K562 (cell line): Measurements from ENCODE around the gene VAC14. TPM values are rescaled to one million over a fixed set of nuclear protein-coding genes. Genes with fewer than 3 reads are reported as not detected.

Experiments used
- ATAC-seq: fragments of 200-7000 bp; cut with Tn5 transposase; 3 replicates; pipeline ENCODE4 v1.9.1; 2020; ENCODE audit warnings: moderate library complexity
- BruUV-seq: library from RNA; stranded (reverse); fragments of 400-500 nt; replicated peaks from 2 replicates; lab custom pipeline; 2021; lab: Mats Ljungman, UMichigan
- CTCF ChIA-PET: fragments of 300-600 bp; formaldehyde crosslinking; extraction: SDS; loops from one replicate; lab custom pipeline; 2021; ENCODE audit warnings: low intra/inter-chr PET ratio; lab: Yijun Ruan, JAX
- POLR2A ChIA-PET: fragments of 300-600, 350-650 bp; sonication (Branson Sonifier 250); formaldehyde crosslinking; extraction: SDS; loops from one replicate; lab custom pipeline; 2021; ENCODE audit warnings: antibody characterized with exemption, inconsistent platforms; lab: Yijun Ruan, JAX
- DNase-seq, 4 experiments: peaks; one replicate each; pipeline versions ENCODE4 v3.0.0 to v3.0.0-alpha.2; 2011 to 2018; ENCODE audit warnings: low spot score in 3 of 4, mixed read lengths in 3 of 4; ENCODE audit errors: extremely low read depth in 1 of 4
- FAIRE-seq: peaks from 2 replicates; lab custom pipeline; 2011; peaks lifted over from hg19 to GRCh38; lab: Jason Lieb, UNC
- H2AFZ ChIP-seq: 2 replicates; pipeline ENCODE4 v1.6.0; 2011; ENCODE audit warnings: low read depth, low read length, control low read depth, inconsistent platforms
- H3K27ac ChIP-seq: fragments of 200-600 bp; 3 replicates; pipeline ENCODE4 v1.8.0; 2011; ENCODE audit warnings: low read depth, mild to moderate bottlenecking, control low read depth, inconsistent platforms, low read length, moderate library complexity, mixed read lengths; ENCODE audit errors: extremely low read depth
- H3K27me3 ChIP-seq, 2 experiments: fragments of 300-600 bp in 1 of 2; 2 replicates in 1 of 2; 3 replicates in 1 of 2; pipeline versions ENCODE4 v1.6.0 to v1.8.0; 2011; ENCODE audit warnings: inconsistent platforms in 2 of 2, low read length in 2 of 2, mild to moderate bottlenecking in 1 of 2, mixed read lengths in 1 of 2, moderate library complexity in 1 of 2; ENCODE audit not compliant: control insufficient read depth in 2 of 2, insufficient read depth in 2 of 2
- H3K36me3 ChIP-seq: fragments of 300-600 bp; 3 replicates; pipeline ENCODE4 v1.8.0; 2011; ENCODE audit warnings: mild to moderate bottlenecking, low read length, inconsistent platforms; ENCODE audit not compliant: control insufficient read depth, insufficient read depth
- H3K4me1 ChIP-seq, 2 experiments: fragments of 200-600 bp in 1 of 2; replicated peaks in 1 of 2; 2 replicates in 1 of 2; 3 replicates in 1 of 2; pipeline versions ENCODE4 v1.5.1 to v1.8.0; 2011; ENCODE audit warnings: inconsistent platforms in 2 of 2, low read length in 2 of 2, mild to moderate bottlenecking in 1 of 2, mixed read lengths in 1 of 2, moderate library complexity in 1 of 2; ENCODE audit not compliant: control insufficient read depth in 2 of 2, insufficient read depth in 2 of 2
- H3K4me2 ChIP-seq: 2 replicates; pipeline ENCODE4 v1.6.1; 2011; ENCODE audit warnings: low read length, control low read depth, inconsistent platforms, mixed read lengths; ENCODE audit not compliant: insufficient read depth
- H3K4me3 ChIP-seq: fragments of 200-600 bp; sonication (generic), shearing (Covaris generic); 2 replicates; pipeline ENCODE4 v1.5.1; 2016; ENCODE audit warnings: control low read depth, inconsistent platforms
- H3K79me2 ChIP-seq: fragments of 200-600 bp; 3 replicates; pipeline ENCODE4 v1.8.0; 2011; ENCODE audit warnings: low read length, inconsistent platforms; ENCODE audit not compliant: control insufficient read depth, insufficient read depth
- H3K9ac ChIP-seq, 2 experiments: 2 replicates each; pipeline versions ENCODE4 v1.6.0 to v1.6.1; 2011; ENCODE audit warnings: low read depth in 2 of 2, low read length in 2 of 2, control low read depth in 1 of 2, inconsistent platforms in 1 of 2, mild to moderate bottlenecking in 1 of 2, mixed read lengths in 1 of 2; ENCODE audit not compliant: insufficient read depth in 1 of 2
- H3K9me1 ChIP-seq: one replicate; pipeline ENCODE4 v1.6.0; 2011; ENCODE audit warnings: inconsistent platforms, mild to moderate bottlenecking, low read length, moderate library complexity; ENCODE audit not compliant: control insufficient read depth, insufficient read depth
- H3K9me3 ChIP-seq: replicated peaks from 2 replicates; pipeline ENCODE4 v1.5.1; 2011; ENCODE audit warnings: low read depth, low read length, inconsistent platforms; ENCODE audit not compliant: control insufficient read depth, insufficient read depth
- H4K20me1 ChIP-seq: replicated peaks from 2 replicates; pipeline ENCODE4 v1.6.1; 2011; ENCODE audit warnings: low read length, inconsistent platforms, mixed read lengths; ENCODE audit not compliant: control insufficient read depth, insufficient read depth
- CHD2 ChIP-seq: IDR thresholded peaks from 2 replicates; pipeline ENCODE4 v1.6.1; 2011; ENCODE audit warnings: low read depth, low read length
- FOXK1 ChIP-seq: sonication (generic); formaldehyde crosslinking; IDR thresholded peaks from 2 replicates; pipeline ENCODE4 v1.8.0; 2022; ENCODE audit warnings: missing genetic modification reagents, mild to moderate bottlenecking, borderline replicate concordance
- HDAC8 ChIP-seq: fragments of 450-650 bp; IDR thresholded peaks from 2 replicates; pipeline ENCODE4 v1.6.1; 2016; ENCODE audit warnings: mild to moderate bottlenecking, missing genetic modification characterization, moderate library complexity, missing compliant biosample characterization
- NFE2 ChIP-seq: IDR thresholded peaks from 2 replicates; pipeline ENCODE4 v1.6.1; 2014; ENCODE audit warnings: antibody characterized with exemption, low read depth
- PHTF2 ChIP-seq: fragments of 250-450 bp; sonication (Bioruptor Pico); IDR thresholded peaks from 2 replicates; pipeline ENCODE4 v1.5.0; 2021; ENCODE audit warnings: mild to moderate bottlenecking
- SLC30A9 ChIP-seq: fragments of 250-450 bp; sonication (Bioruptor Pico); IDR thresholded peaks from 2 replicates; pipeline ENCODE4 v1.8.0; 2022; ENCODE audit warnings: mild to moderate bottlenecking, moderate library complexity
- SMARCE1 ChIP-seq: fragments of 450-650 bp; IDR thresholded peaks from 2 replicates; pipeline ENCODE4 v1.7.1; 2016; ENCODE audit warnings: mild to moderate bottlenecking
- XRCC5 ChIP-seq: fragments of 200-400 bp; formaldehyde crosslinking; IDR thresholded peaks from 2 replicates; pipeline ENCODE4 v1.6.1; 2017; ENCODE audit warnings: low read depth, mild to moderate bottlenecking, low read length
- ZNF134 ChIP-seq: fragments of 250-450 bp; sonication (Bioruptor Pico); conservative IDR thresholded peaks from 2 replicates; pipeline ENCODE4 v1.4.0; 2020
- ZNF347 ChIP-seq: fragments of 450-650 bp; formaldehyde crosslinking; IDR thresholded peaks from 2 replicates; pipeline ENCODE4 v1.4.0; 2020; ENCODE audit warnings: low read depth, mild to moderate bottlenecking, moderate library complexity
- WGBS: fragments of 100-300 bp; shearing (Covaris generic); methylation state at CpG from one replicate; pipeline ENCODE4 v1.1.6; 2016; ENCODE audit warnings: low coverage, mixed read lengths; ENCODE audit not compliant: insufficient coverage; ENCODE audit errors: missing lambda C conversion rate; 5-methylcytosine and 5-hydroxymethylcytosine counted together
- in situ Hi-C: fragments of 300-500 bp; cut with MboI; formaldehyde crosslinking; loops from 4 replicates; pipeline ENCODE4 v1.15.0; 2018; ENCODE audit warnings: inconsistent platforms, mixed read lengths
- intact Hi-C: fragments of 100-400 bp; cut with micrococcal nuclease; formaldehyde crosslinking; loops from 2 replicates; pipeline ENCODE4 v1.14.2; 2022
- polyA plus RNA-seq, 8 experiments: library from polyadenylated mRNA; depleted of rRNA in 4 of 8; stranded (reverse) in 5 of 8; unstranded in 3 of 8; fragments of >200 nt; fragmentation: Nextera tagmentation in 2 of 8; fragmentation: Illumina TruSeq in 1 of 8; extraction: Ambion mirVana in 2 of 8; extraction: Trizol in 1 of 8; gene quantifications; 2 replicates each; pipeline versions ENCODE4 v1.2.1 to v1.2.3, GENCODE V29; 2011 to 2014; ENCODE audit warnings: inconsistent platforms in 1 of 8, missing spikeins in 1 of 8
- total RNA-seq, 7 experiments: library from RNA; depleted of rRNA in 6 of 7; stranded (reverse); fragments of >200 nt in 6 of 7; fragmentation: Illumina TruSeq in 2 of 7; extraction: Trizol in 2 of 7; gene quantifications; 2 replicates each; pipeline versions ENCODE4 v1.2.1 to v1.2.3, GENCODE V29; 2011 to 2021; ENCODE audit warnings: low replicate concordance in 1 of 7
- TF ChIP-seq, protein P1 (sequence below): sonication (generic); formaldehyde crosslinking; IDR thresholded peaks from 2 replicates; pipeline ENCODE4 v1.8.0; 2022; ENCODE audit warnings: mild to moderate bottlenecking, missing genetic modification reagents

Gene VAC14
- total and polyA plus RNA-seq, 9 of the 15 experiments (the other 6 are each of a cell fraction or from before 2014, with no cell fraction given), result 1.3 to 41.6 (median 26.6) TPM

GRCh38 chr16:70715860-70716357 is 85.0 kb downstream of the VAC14 start:
- no TSS peak for BruUV-seq
- in situ Hi-C loops (no loop called here), intact Hi-C loops (no loop called here)
- FAIRE-seq (no peak), DNase-seq (no peak), ATAC-seq (no peak)
- H3K9ac ChIP-seq, result no peak overlapping the region; a peak in 1 of 4 replicates
- peaks cover 3% of the 10 kb centered on the region for H3K9me1 ChIP-seq
- H3K4me3 ChIP-seq, result no peak overlapping the region
- no peaks in the 10 kb centered on the region for H4K20me1 ChIP-seq
- H3K27me3 ChIP-seq, result no peaks in the 10 kb centered on the region
- H3K79me2 ChIP-seq, result no peaks in the 10 kb centered on the region
- H3K9me3 ChIP-seq, result no peaks in the 10 kb centered on the region
- H3K36me3 ChIP-seq, result peaks cover 6% of the 10 kb centered on the region; the same call in 1 of the 3 replicates
- ChIA-PET CTCF (no interaction called here), POLR2A (interaction anchor here (0.7 to 1.4 kb wide), 2 partner anchors 13 to 29 kb away, joined by 3 to 4 read pairs; no protein-coding TSS in a partner anchor)
- H3K27ac ChIP-seq, result no peak overlapping the region
- peaks cover 2 to 11% of the 10 kb centered on the region in 2 experiments; a peak in 3 of 5 replicates for H3K4me1 ChIP-seq
- 72% methylated on average over 6 of the region's 6 CpGs for WGBS
- H3K4me2 ChIP-seq, result no peak overlapping the region
- no peak overlapping the region for H2AFZ ChIP-seq
- no peak for TF ChIP-seq XRCC5
- no peak for TF ChIP-seq FOXK1 (CRISPR knock-in tag)
- no peak for TF ChIP-seq HDAC8 (tag)
- no peak for TF ChIP-seq NFE2
- no peak for TF ChIP-seq SMARCE1
- TF ChIP-seq, protein P1, sequence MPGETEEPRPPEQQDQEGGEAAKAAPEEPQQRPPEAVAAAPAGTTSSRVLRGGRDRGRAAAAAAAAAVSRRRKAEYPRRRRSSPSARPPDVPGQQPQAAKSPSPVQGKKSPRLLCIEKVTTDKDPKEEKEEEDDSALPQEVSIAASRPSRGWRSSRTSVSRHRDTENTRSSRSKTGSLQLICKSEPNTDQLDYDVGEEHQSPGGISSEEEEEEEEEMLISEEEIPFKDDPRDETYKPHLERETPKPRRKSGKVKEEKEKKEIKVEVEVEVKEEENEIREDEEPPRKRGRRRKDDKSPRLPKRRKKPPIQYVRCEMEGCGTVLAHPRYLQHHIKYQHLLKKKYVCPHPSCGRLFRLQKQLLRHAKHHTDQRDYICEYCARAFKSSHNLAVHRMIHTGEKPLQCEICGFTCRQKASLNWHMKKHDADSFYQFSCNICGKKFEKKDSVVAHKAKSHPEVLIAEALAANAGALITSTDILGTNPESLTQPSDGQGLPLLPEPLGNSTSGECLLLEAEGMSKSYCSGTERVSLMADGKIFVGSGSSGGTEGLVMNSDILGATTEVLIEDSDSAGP (CRISPR knock-in tag), result no peak
- no peak for TF ChIP-seq CHD2
- TF ChIP-seq ZNF347, result no peak
- no peak for TF ChIP-seq ZNF134 (CRISPR knock-in tag)
- no peak for TF ChIP-seq SLC30A9 (CRISPR knock-in tag)
- TF ChIP-seq PHTF2 (CRISPR knock-in tag), result no peak
